ENCODE measurements around the gene DPEP3. TPM values are rescaled to one million over a fixed set of nuclear protein-coding genes. Genes with fewer than 3 reads are reported as not detected.

The DPEP3 gene
- total RNA-seq, 1 donor from 2014 or later = not detected

- no peak for DNase-seq (ENCODE audit: extremely low read depth, low read depth, low spot score)
Measured at GRCh38 chr16:67967183-67967957, 12.9 kb downstream of the DPEP3 start.

- DNase-seq (ENCODE audit: extremely low read depth, low read depth, low spot score) = no peak
Measured at GRCh38 chr16:67966549-67967182, 13.6 kb downstream of the DPEP3 start.

GRCh38 chr16:67965668-67966548 lies 14.4 kb downstream of the DPEP3 start:
- DNase-seq (ENCODE audit: extremely low read depth, low read depth, low spot score) = no peak

- DNase-seq (ENCODE audit: extremely low read depth, low read depth, low spot score) = no peak
Measured at GRCh38 chr16:67964477-67965131, 15.7 kb downstream of the DPEP3 start.

GRCh38 chr16:67963662-67964321 lies 16.5 kb downstream of the DPEP3 start:
- DNase-seq (ENCODE audit: extremely low read depth, low read depth, low spot score) = no peak

- DNase-seq (ENCODE audit: extremely low read depth, low read depth, low spot score) = no peak
Measured at GRCh38 chr16:67963292-67963661, 17.0 kb downstream of the DPEP3 start.

GRCh38 chr16:67962135-67962534 lies 18.2 kb downstream of the DPEP3 start:
- no peak for DNase-seq (ENCODE audit: extremely low read depth, low read depth, low spot score)

- no peak for DNase-seq (ENCODE audit: extremely low read depth, low read depth, low spot score)
Measured at GRCh38 chr16:67961551-67961957, 18.7 kb downstream of the DPEP3 start.

GRCh38 chr16:67959536-67960329 lies 20.6 kb downstream of the DPEP3 start:
- DNase-seq (ENCODE audit: extremely low read depth, low read depth, low spot score) = no peak

GRCh38 chr16:67957622-67958021 lies 22.7 kb downstream of the DPEP3 start:
- no peak for DNase-seq (ENCODE audit: extremely low read depth, low read depth, low spot score)

GRCh38 chr16:67954421-67955196 lies 25.7 kb downstream of the DPEP3 start:
- DNase-seq (ENCODE audit: extremely low read depth, low read depth, low spot score) = no peak

- no peak for DNase-seq (ENCODE audit: extremely low read depth, low read depth, low spot score)
Measured at GRCh38 chr16:67953641-67954375, 26.5 kb downstream of the DPEP3 start.

GRCh38 chr16:67951485-67951884 lies 28.8 kb downstream of the DPEP3 start:
- no peak for DNase-seq (ENCODE audit: extremely low read depth, low read depth, low spot score)

- no peak for DNase-seq (ENCODE audit: extremely low read depth, low read depth, low spot score)
Measured at GRCh38 chr16:67950335-67950843, 29.9 kb downstream of the DPEP3 start.

GRCh38 chr16:67949645-67950044 lies 30.7 kb downstream of the DPEP3 start:
- no peak for DNase-seq (ENCODE audit: extremely low read depth, low read depth, low spot score)

- DNase-seq (ENCODE audit: extremely low read depth, low read depth, low spot score) = no peak
Measured at GRCh38 chr16:67948015-67948414, 32.3 kb downstream of the DPEP3 start.

- DNase-seq (ENCODE audit: extremely low read depth, low read depth, low spot score) = no peak
Measured at GRCh38 chr16:67946966-67947558, 33.2 kb downstream of the DPEP3 start.
